WTC11 (cell line): ENCODE measurements around the gene ACSM3. TPM values are rescaled to one million over a fixed set of nuclear protein-coding genes. Genes with fewer than 3 reads are reported as not detected.

ENCODE experiments used
- ATAC-seq: fragments of 200-7000 bp; cut with Tn5 transposase; 2 replicates; pipeline ENCODE4 v1.10.0; 2021; ENCODE audit warnings: mild to moderate bottlenecking, moderate library complexity
- CTCF ChIA-PET: fragments of 300-600 bp; sonication (Branson Sonifier 250); formaldehyde crosslinking; loops from one replicate; lab custom pipeline; 2021; ENCODE audit warnings: antibody characterized with exemption; lab: Charles Lee
- POLR2A ChIA-PET: fragments of 350-600 bp; sonication (Branson Sonifier 250); formaldehyde crosslinking; loops from one replicate; lab custom pipeline; 2021; ENCODE audit warnings: antibody characterized with exemption; lab: Charles Lee
- DNase-seq: peaks from one replicate; pipeline ENCODE4 v3.0.0; 2021; ENCODE audit warnings: low spot score
- H3K27ac Mint-ChIP-seq: 2 replicates; pipeline ENCODE4 v1.8.0; 2021; ENCODE audit warnings: mixed read lengths
- H3K27me3 Mint-ChIP-seq: 2 replicates; pipeline ENCODE4 v1.8.0; 2021; ENCODE audit warnings: low read depth, mild to moderate bottlenecking, moderate library complexity, mixed read lengths
- H3K36me3 Mint-ChIP-seq: 2 replicates; pipeline ENCODE4 v1.8.0; 2021; ENCODE audit warnings: mixed read lengths
- H3K4me1 Mint-ChIP-seq: 2 replicates; pipeline ENCODE4 v1.8.0; 2022; ENCODE audit warnings: mixed read lengths
- H3K4me3 Mint-ChIP-seq: 2 replicates; pipeline ENCODE4 v1.8.0; 2021; ENCODE audit warnings: mild to moderate bottlenecking, moderate library complexity, mixed read lengths
- H3K9me3 Mint-ChIP-seq: 2 replicates; pipeline ENCODE4 v1.8.0; 2021; ENCODE audit warnings: mixed read lengths
- ATF1 ChIP-seq: sonication (generic); formaldehyde crosslinking; IDR thresholded peaks from 2 replicates; pipeline ENCODE4 v1.8.1; 2023; ENCODE audit warnings: mild to moderate bottlenecking, moderate library complexity, missing genetic modification reagents
- CBFB ChIP-seq: sonication (generic); formaldehyde crosslinking; IDR thresholded peaks from 2 replicates; pipeline ENCODE4 v1.8.1; 2022; ENCODE audit warnings: mild to moderate bottlenecking, low read depth, missing genetic modification reagents
- CREB1 ChIP-seq: sonication (generic); formaldehyde crosslinking; IDR thresholded peaks from 2 replicates; pipeline ENCODE4 v1.8.0; 2023; ENCODE audit warnings: mild to moderate bottlenecking, missing genetic modification reagents
- ELF4 ChIP-seq: sonication (generic); formaldehyde crosslinking; IDR thresholded peaks from 2 replicates; pipeline ENCODE4 v1.8.1; 2022; ENCODE audit warnings: low read depth, mild to moderate bottlenecking, moderate library complexity, missing genetic modification reagents
- FOXJ3 ChIP-seq: sonication (generic); formaldehyde crosslinking; IDR thresholded peaks from 2 replicates; pipeline ENCODE4 v1.9.0; 2021; ENCODE audit warnings: missing genetic modification reagents, mild to moderate bottlenecking, borderline replicate concordance
- FOXK1 ChIP-seq: sonication (generic); formaldehyde crosslinking; IDR thresholded peaks from 2 replicates; pipeline ENCODE4 v1.8.0; 2022; ENCODE audit warnings: mild to moderate bottlenecking, moderate library complexity, missing genetic modification reagents
- GABPB1 ChIP-seq: sonication (generic); formaldehyde crosslinking; IDR thresholded peaks from 2 replicates; pipeline ENCODE4 v1.8.1; 2023; ENCODE audit warnings: mild to moderate bottlenecking, missing genetic modification reagents
- JUN ChIP-seq: sonication (generic); formaldehyde crosslinking; IDR thresholded peaks from 2 replicates; pipeline ENCODE4 v1.8.0; 2023; ENCODE audit warnings: mild to moderate bottlenecking, missing genetic modification reagents
- KAT7 ChIP-seq: sonication (generic); formaldehyde crosslinking; IDR thresholded peaks from 2 replicates; pipeline ENCODE4 v1.8.1; 2023; ENCODE audit warnings: missing genetic modification reagents, mild to moderate bottlenecking, borderline replicate concordance
- NR1H2 ChIP-seq: sonication (generic); formaldehyde crosslinking; IDR thresholded peaks from 2 replicates; pipeline ENCODE4 v1.9.0; 2021; ENCODE audit warnings: mild to moderate bottlenecking, moderate library complexity, missing genetic modification reagents
- SOX15 ChIP-seq: fragments of 250-450 bp; sonication (Bioruptor Pico); IDR thresholded peaks from 2 replicates; pipeline ENCODE4 v1.9.0; 2021; ENCODE audit warnings: mild to moderate bottlenecking
- ZNF232 ChIP-seq: sonication (generic); formaldehyde crosslinking; IDR thresholded peaks from 2 replicates; pipeline ENCODE4 v1.8.0; 2022; ENCODE audit warnings: mild to moderate bottlenecking, missing genetic modification reagents
- ZNF396 ChIP-seq: fragments of 250-450 bp; sonication (Bioruptor Pico); IDR thresholded peaks from 2 replicates; pipeline ENCODE4 v1.8.0; 2021; ENCODE audit warnings: mild to moderate bottlenecking, moderate library complexity, borderline replicate concordance
- total RNA-seq: library from RNA; stranded (reverse); gene quantifications from 3 replicates; pipeline ENCODE4 v1.2.3, GENCODE V29; 2021
- TF ChIP-seq, protein P1 (sequence below): sonication (generic); formaldehyde crosslinking; IDR thresholded peaks from 2 replicates; pipeline ENCODE4 v1.8.1; 2022; ENCODE audit warnings: mild to moderate bottlenecking, moderate library complexity, missing genetic modification reagents
- TF ChIP-seq, protein P2 (sequence below): fragments of 250-450 bp; sonication (Bioruptor Pico); IDR thresholded peaks from 2 replicates; pipeline ENCODE4 v1.8.0; 2021; ENCODE audit warnings: mild to moderate bottlenecking
- TF ChIP-seq, protein P3 (sequence below): sonication (generic); formaldehyde crosslinking; IDR thresholded peaks from 2 replicates; pipeline ENCODE4 v1.8.0; 2022; ENCODE audit warnings: missing genetic modification reagents
- TF ChIP-seq, protein P4 (sequence below): sonication (generic); formaldehyde crosslinking; IDR thresholded peaks from 2 replicates; pipeline ENCODE4 v1.8.1; 2023; ENCODE audit warnings: mild to moderate bottlenecking, missing genetic modification reagents
- TF ChIP-seq, protein P5 (sequence below): sonication (generic); formaldehyde crosslinking; IDR thresholded peaks from 2 replicates; pipeline ENCODE4 v1.8.0; 2022; ENCODE audit warnings: mild to moderate bottlenecking, missing genetic modification reagents
- TF ChIP-seq, protein P6 (sequence below): sonication (generic); formaldehyde crosslinking; IDR thresholded peaks from 2 replicates; pipeline ENCODE4 v1.8.0; 2022; ENCODE audit warnings: mild to moderate bottlenecking, missing genetic modification reagents
- TF ChIP-seq, protein P7 (sequence below): sonication (generic); formaldehyde crosslinking; conservative IDR thresholded peaks from 2 replicates; pipeline ENCODE4 v1.8.1; 2022; ENCODE audit warnings: mild to moderate bottlenecking, missing genetic modification reagents
- TF ChIP-seq, protein P8 (sequence below): sonication (generic); formaldehyde crosslinking; IDR thresholded peaks from 2 replicates; pipeline ENCODE4 v1.8.0; 2023; ENCODE audit warnings: mild to moderate bottlenecking, missing genetic modification reagents

ACSM3 gene
- total RNA-seq, 1 experiment from 2014 or later = 5.0 TPM

DNA sequence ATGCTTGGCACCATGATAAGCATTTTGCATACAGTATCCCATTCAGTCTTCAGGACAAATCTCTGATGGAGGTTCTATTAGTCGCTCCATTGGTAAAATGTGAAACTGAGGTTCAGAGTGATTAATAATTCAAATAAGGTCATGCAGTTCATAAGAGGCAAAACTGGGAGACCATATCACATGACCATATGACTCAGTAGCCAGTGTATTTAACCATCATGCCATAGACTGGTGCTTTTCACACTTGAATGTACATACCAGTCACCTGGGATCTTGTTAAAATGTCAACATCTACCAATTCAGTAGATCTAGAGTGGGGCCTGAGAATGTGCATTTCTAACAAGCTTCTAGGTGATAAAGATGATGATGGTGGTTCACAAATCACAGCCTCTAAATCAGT is 4.3 kb downstream of the ACSM3 start (continued):
- TF ChIP-seq CBFB (CRISPR knock-in tag) (no peak), ELF4 (CRISPR knock-in tag) (no peak)
- TF ChIP-seq, protein P1, sequence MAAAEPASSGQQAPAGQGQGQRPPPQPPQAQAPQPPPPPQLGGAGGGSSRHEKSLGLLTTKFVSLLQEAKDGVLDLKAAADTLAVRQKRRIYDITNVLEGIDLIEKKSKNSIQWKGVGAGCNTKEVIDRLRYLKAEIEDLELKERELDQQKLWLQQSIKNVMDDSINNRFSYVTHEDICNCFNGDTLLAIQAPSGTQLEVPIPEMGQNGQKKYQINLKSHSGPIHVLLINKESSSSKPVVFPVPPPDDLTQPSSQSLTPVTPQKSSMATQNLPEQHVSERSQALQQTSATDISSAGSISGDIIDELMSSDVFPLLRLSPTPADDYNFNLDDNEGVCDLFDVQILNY = no peak

DNA sequence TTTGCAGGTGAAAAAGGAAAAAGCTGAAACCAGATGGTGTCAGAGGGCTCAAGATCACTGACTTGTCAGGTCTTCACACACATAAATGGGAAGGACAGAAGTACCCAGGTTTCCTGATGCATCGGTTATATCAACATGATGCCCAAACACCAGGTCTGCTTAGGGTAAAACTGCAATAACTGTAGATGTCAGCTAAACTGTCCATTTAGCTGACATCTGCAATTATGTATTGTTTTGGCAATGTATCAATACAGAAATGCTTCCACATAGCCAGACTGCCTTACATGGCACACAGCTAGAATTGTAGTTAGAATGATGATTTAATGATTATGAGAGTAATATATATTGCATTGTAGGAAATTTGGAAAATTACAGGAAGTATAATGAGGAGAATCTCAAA is 5.0 kb downstream of the ACSM3 start:
- Mint-ChIP-seq H3K27ac (no peak overlapping the region), H3K4me1 (peaks cover 11% of the 10 kb centered on the region), H3K4me3 (no peak overlapping the region), H3K27me3 (no peaks in the 10 kb centered on the region), H3K9me3 (no peaks in the 10 kb centered on the region), H3K36me3 (no peaks in the 10 kb centered on the region)
- DNase-seq (no peak), ATAC-seq (no peak)
- TF ChIP-seq, protein P2, sequence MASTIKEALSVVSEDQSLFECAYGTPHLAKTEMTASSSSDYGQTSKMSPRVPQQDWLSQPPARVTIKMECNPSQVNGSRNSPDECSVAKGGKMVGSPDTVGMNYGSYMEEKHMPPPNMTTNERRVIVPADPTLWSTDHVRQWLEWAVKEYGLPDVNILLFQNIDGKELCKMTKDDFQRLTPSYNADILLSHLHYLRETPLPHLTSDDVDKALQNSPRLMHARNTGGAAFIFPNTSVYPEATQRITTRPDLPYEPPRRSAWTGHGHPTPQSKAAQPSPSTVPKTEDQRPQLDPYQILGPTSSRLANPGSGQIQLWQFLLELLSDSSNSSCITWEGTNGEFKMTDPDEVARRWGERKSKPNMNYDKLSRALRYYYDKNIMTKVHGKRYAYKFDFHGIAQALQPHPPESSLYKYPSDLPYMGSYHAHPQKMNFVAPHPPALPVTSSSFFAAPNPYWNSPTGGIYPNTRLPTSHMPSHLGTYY (CRISPR knock-in tag) = no peak
- TF ChIP-seq, protein P3, sequence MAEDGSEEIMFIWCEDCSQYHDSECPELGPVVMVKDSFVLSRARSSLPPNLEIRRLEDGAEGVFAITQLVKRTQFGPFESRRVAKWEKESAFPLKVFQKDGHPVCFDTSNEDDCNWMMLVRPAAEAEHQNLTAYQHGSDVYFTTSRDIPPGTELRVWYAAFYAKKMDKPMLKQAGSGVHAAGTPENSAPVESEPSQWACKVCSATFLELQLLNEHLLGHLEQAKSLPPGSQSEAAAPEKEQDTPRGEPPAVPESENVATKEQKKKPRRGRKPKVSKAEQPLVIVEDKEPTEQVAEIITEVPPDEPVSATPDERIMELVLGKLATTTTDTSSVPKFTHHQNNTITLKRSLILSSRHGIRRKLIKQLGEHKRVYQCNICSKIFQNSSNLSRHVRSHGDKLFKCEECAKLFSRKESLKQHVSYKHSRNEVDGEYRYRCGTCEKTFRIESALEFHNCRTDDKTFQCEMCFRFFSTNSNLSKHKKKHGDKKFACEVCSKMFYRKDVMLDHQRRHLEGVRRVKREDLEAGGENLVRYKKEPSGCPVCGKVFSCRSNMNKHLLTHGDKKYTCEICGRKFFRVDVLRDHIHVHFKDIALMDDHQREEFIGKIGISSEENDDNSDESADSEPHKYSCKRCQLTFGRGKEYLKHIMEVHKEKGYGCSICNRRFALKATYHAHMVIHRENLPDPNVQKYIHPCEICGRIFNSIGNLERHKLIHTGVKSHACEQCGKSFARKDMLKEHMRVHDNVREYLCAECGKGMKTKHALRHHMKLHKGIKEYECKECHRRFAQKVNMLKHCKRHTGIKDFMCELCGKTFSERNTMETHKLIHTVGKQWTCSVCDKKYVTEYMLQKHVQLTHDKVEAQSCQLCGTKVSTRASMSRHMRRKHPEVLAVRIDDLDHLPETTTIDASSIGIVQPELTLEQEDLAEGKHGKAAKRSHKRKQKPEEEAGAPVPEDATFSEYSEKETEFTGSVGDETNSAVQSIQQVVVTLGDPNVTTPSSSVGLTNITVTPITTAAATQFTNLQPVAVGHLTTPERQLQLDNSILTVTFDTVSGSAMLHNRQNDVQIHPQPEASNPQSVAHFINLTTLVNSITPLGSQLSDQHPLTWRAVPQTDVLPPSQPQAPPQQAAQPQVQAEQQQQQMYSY (CRISPR knock-in tag) = no peak
- TF ChIP-seq ELF4 (CRISPR knock-in tag) (no peak), GABPB1 (CRISPR knock-in tag) (no peak), JUN (CRISPR knock-in tag) (no peak), SOX15 (CRISPR knock-in tag) (no peak), ZNF232 (CRISPR knock-in tag) (no peak), CREB1 (CRISPR knock-in tag) (no peak), FOXJ3 (CRISPR knock-in tag) (no peak)
- TF ChIP-seq, protein P4, sequence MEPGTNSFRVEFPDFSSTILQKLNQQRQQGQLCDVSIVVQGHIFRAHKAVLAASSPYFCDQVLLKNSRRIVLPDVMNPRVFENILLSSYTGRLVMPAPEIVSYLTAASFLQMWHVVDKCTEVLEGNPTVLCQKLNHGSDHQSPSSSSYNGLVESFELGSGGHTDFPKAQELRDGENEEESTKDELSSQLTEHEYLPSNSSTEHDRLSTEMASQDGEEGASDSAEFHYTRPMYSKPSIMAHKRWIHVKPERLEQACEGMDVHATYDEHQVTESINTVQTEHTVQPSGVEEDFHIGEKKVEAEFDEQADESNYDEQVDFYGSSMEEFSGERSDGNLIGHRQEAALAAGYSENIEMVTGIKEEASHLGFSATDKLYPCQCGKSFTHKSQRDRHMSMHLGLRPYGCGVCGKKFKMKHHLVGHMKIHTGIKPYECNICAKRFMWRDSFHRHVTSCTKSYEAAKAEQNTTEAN (CRISPR knock-in tag) = no peak
- TF ChIP-seq, protein P5, sequence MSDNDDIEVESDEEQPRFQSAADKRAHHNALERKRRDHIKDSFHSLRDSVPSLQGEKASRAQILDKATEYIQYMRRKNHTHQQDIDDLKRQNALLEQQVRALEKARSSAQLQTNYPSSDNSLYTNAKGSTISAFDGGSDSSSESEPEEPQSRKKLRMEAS (CRISPR knock-in tag) = no peak
- TF ChIP-seq, protein P6, sequence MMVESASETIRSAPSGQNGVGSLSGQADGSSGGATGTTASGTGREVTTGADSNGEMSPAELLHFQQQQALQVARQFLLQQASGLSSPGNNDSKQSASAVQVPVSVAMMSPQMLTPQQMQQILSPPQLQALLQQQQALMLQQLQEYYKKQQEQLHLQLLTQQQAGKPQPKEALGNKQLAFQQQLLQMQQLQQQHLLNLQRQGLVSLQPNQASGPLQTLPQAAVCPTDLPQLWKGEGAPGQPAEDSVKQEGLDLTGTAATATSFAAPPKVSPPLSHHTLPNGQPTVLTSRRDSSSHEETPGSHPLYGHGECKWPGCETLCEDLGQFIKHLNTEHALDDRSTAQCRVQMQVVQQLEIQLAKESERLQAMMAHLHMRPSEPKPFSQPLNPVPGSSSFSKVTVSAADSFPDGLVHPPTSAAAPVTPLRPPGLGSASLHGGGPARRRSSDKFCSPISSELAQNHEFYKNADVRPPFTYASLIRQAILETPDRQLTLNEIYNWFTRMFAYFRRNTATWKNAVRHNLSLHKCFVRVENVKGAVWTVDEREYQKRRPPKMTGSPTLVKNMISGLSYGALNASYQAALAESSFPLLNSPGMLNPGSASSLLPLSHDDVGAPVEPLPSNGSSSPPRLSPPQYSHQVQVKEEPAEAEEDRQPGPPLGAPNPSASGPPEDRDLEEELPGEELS (CRISPR knock-in tag) = no peak
- POLR2A ChIA-PET = no interaction called here
- CTCF ChIA-PET = no interaction called here

DNA sequence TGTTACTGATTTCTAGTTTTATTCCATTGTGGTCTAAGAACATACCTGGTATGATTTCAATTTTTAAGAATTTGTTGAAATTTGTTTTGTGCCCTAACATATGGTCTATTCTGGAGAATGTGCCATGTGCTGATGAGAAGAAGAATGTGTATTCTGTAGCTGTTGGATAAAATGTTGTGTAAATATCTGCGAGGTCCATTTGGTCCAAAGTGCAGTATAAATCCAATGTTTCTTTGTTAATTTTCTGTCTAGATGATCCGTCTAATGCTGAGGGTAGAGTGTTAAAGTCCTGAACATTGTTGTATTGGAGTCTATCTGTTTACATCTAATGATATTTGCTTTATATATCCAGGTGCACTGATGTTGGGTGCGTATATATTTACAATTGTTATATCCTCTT is 9.9 kb downstream of the ACSM3 start:
- POLR2A ChIA-PET = no interaction called here
- no peaks in the 10 kb centered on the region for H3K9me3 Mint-ChIP-seq
- CTCF ChIA-PET = interaction anchor here (0.6 to 0.7 kb wide), 3 partner anchors 59 to 97 kb away, joined by 3 to 5 read pairs (median 5); no protein-coding TSS in a partner anchor
- H3K4me3 Mint-ChIP-seq = no peak overlapping the region
- H3K4me1 Mint-ChIP-seq = no peaks in the 10 kb centered on the region
- ATAC-seq = no peak
- no peaks in the 10 kb centered on the region for H3K27me3 Mint-ChIP-seq
- DNase-seq = no peak
- H3K36me3 Mint-ChIP-seq = no peaks in the 10 kb centered on the region
- H3K27ac Mint-ChIP-seq = no peak overlapping the region
- TF ChIP-seq, protein P7, sequence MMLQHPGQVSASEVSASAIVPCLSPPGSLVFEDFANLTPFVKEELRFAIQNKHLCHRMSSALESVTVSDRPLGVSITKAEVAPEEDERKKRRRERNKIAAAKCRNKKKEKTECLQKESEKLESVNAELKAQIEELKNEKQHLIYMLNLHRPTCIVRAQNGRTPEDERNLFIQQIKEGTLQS (CRISPR knock-in tag) = no peak
- no peak for TF ChIP-seq ATF1
- no peak for TF ChIP-seq CREB1 (CRISPR knock-in tag)
- no peak for TF ChIP-seq KAT7 (CRISPR knock-in tag)
- TF ChIP-seq ELF4 (CRISPR knock-in tag) = no peak
- no peak for TF ChIP-seq ZNF396 (CRISPR knock-in tag)
- TF ChIP-seq FOXK1 (CRISPR knock-in tag) = no peak
- TF ChIP-seq, protein P8, sequence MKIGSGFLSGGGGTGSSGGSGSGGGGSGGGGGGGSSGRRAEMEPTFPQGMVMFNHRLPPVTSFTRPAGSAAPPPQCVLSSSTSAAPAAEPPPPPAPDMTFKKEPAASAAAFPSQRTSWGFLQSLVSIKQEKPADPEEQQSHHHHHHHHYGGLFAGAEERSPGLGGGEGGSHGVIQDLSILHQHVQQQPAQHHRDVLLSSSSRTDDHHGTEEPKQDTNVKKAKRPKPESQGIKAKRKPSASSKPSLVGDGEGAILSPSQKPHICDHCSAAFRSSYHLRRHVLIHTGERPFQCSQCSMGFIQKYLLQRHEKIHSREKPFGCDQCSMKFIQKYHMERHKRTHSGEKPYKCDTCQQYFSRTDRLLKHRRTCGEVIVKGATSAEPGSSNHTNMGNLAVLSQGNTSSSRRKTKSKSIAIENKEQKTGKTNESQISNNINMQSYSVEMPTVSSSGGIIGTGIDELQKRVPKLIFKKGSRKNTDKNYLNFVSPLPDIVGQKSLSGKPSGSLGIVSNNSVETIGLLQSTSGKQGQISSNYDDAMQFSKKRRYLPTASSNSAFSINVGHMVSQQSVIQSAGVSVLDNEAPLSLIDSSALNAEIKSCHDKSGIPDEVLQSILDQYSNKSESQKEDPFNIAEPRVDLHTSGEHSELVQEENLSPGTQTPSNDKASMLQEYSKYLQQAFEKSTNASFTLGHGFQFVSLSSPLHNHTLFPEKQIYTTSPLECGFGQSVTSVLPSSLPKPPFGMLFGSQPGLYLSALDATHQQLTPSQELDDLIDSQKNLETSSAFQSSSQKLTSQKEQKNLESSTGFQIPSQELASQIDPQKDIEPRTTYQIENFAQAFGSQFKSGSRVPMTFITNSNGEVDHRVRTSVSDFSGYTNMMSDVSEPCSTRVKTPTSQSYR (CRISPR knock-in tag) = no peak
- no peak for TF ChIP-seq GABPB1 (CRISPR knock-in tag)
- no peak for TF ChIP-seq NR1H2
